HUES6 (cell line): ENCODE results near the gene NTHL1.
"Not testable (repeated sequence)": the region's sequence is repeated elsewhere in the genome, so short reads cannot be mapped to it uniquely, and the experiment has no call there.

ENCODE experiments used
- H3K27ac ChIP-seq: 2 replicates; pipeline ENCODE4 v1.7.0; 2013; ENCODE audit warnings: low read depth, mild to moderate bottlenecking, low read length, inconsistent platforms
- H3K27me3 ChIP-seq: 2 replicates; pipeline ENCODE4 v1.6.1; 2013; ENCODE audit warnings: low read length; ENCODE audit not compliant: control insufficient read depth, insufficient read depth
- H3K36me3 ChIP-seq: 2 replicates; pipeline ENCODE4 v1.6.1; 2013; ENCODE audit warnings: low read length; ENCODE audit not compliant: control insufficient read depth, insufficient read depth
- H3K4me1 ChIP-seq: 2 replicates; pipeline ENCODE4 v1.6.1; 2013; ENCODE audit warnings: low read length; ENCODE audit not compliant: control insufficient read depth, insufficient read depth
- H3K4me3 ChIP-seq: 2 replicates; pipeline ENCODE4 v1.5.1; 2013; ENCODE audit warnings: low read depth, low read length
- H3K9ac ChIP-seq: one replicate; pipeline ENCODE4 v1.6.1; 2013; ENCODE audit warnings: mild to moderate bottlenecking, low read length
- H3K9me3 ChIP-seq: 2 replicates; pipeline ENCODE4 v1.6.1; 2013; ENCODE audit warnings: low read depth, low read length; ENCODE audit not compliant: control insufficient read depth, insufficient read depth

NTHL1 gene

GRCh38 chr16:2024032-2024420 is 23.6 kb downstream of the NTHL1 start:
- Histone ChIP-seq H3K4me3 (peak overlapping the region; percentile 64; the same call in 1 of the 2 replicates), H3K27ac (no peak overlapping the region), H3K4me1 (peaks cover 17% of the 10 kb centered on the region), H3K9me3 (no peaks in the 10 kb centered on the region), H3K36me3 (no peaks in the 10 kb centered on the region), H3K27me3 (peaks cover 59% of the 10 kb centered on the region), H3K9ac (no peak overlapping the region)

GRCh38 chr16:2023092-2024031 is 24.3 kb downstream of the NTHL1 start:
- Histone ChIP-seq H3K4me1 (peaks cover 17% of the 10 kb centered on the region), H3K36me3 (no peaks in the 10 kb centered on the region), H3K27ac (no peak overlapping the region), H3K9me3 (no peaks in the 10 kb centered on the region), H3K9ac (peak overlapping the region; percentile 41), H3K4me3 (peak overlapping the region; percentile 64), H3K27me3 (peaks cover 64% of the 10 kb centered on the region)

- H3K27ac ChIP-seq, result no peak overlapping the region
- peak overlapping the region; percentile 41 for H3K9ac ChIP-seq
- no peaks in the 10 kb centered on the region for H3K9me3 ChIP-seq
- no peaks in the 10 kb centered on the region for H3K36me3 ChIP-seq
- H3K4me3 ChIP-seq, result peak overlapping the region; percentile 64
- H3K4me1 ChIP-seq, result peaks cover 17% of the 10 kb centered on the region
- H3K27me3 ChIP-seq, result peaks cover 62% of the 10 kb centered on the region
Observed at GRCh38 chr16:2022723-2023091, 24.9 kb downstream of the NTHL1 start.

GRCh38 chr16:2019921-2020831 is 27.5 kb downstream of the NTHL1 start:
- Histone ChIP-seq H3K4me1 (peaks cover 7% of the 10 kb centered on the region), H3K9ac (no peak overlapping the region), H3K36me3 (no peaks in the 10 kb centered on the region), H3K27me3 (peaks cover 53% of the 10 kb centered on the region), H3K9me3 (no peaks in the 10 kb centered on the region), H3K27ac (no peak overlapping the region), H3K4me3 (peak overlapping the region; percentile 57)

- Histone ChIP-seq H3K27me3 (peaks cover 53% of the 10 kb centered on the region), H3K27ac (no peak within 1 kb of the TSS), H3K4me1 (peaks cover 7% of the 10 kb centered on the region), H3K36me3 (no peaks in the 10 kb centered on the region), H3K9ac (no peak within 1 kb of the TSS), H3K4me3 (peak within 1 kb of the TSS; percentile 57), H3K9me3 (no peaks in the 10 kb centered on the region)
Observed at GRCh38 chr16:2019518-2019920, 28.1 kb downstream of the NTHL1 start, which contains the start of gene NPW. NPW (plus strand) TSS chr16:2019785.

- H3K27ac ChIP-seq, result no peak overlapping the region
- H3K9me3 ChIP-seq, result no peaks in the 10 kb centered on the region
- no peaks in the 10 kb centered on the region for H3K36me3 ChIP-seq
- no peak overlapping the region for H3K4me3 ChIP-seq
- no peaks in the 10 kb centered on the region for H3K4me1 ChIP-seq
- H3K9ac ChIP-seq, result no peak overlapping the region
- H3K27me3 ChIP-seq, result peaks cover 42% of the 10 kb centered on the region
Observed at GRCh38 chr16:2016407-2016922, 31.2 kb downstream of the NTHL1 start.

GRCh38 chr16:2015947-2016208 is 31.8 kb downstream of the NTHL1 start:
- H3K9ac ChIP-seq, result no peak overlapping the region
- no peaks in the 10 kb centered on the region for H3K36me3 ChIP-seq
- H3K27me3 ChIP-seq, result peaks cover 37% of the 10 kb centered on the region
- no peaks in the 10 kb centered on the region for H3K4me1 ChIP-seq
- H3K9me3 ChIP-seq, result no peaks in the 10 kb centered on the region
- H3K27ac ChIP-seq, result no peak overlapping the region
- H3K4me3 ChIP-seq, result no peak overlapping the region

- no peaks in the 10 kb centered on the region for H3K9me3 ChIP-seq
- H3K27me3 ChIP-seq, result peaks cover 31% of the 10 kb centered on the region
- peaks cover 3% of the 10 kb centered on the region for H3K4me1 ChIP-seq
- no peak overlapping the region for H3K4me3 ChIP-seq
- no peak overlapping the region for H3K9ac ChIP-seq
- no peak overlapping the region for H3K27ac ChIP-seq
- H3K36me3 ChIP-seq, result no peaks in the 10 kb centered on the region
Observed at GRCh38 chr16:2015117-2015946, 32.3 kb downstream of the NTHL1 start.

GRCh38 chr16:2013527-2013926 is 34.1 kb downstream of the NTHL1 start:
- Histone ChIP-seq H3K4me3 (no peak overlapping the region), H3K36me3 (no peaks in the 10 kb centered on the region), H3K4me1 (peaks cover 11% of the 10 kb centered on the region), H3K27ac (no peak overlapping the region), H3K9me3 (no peaks in the 10 kb centered on the region), H3K27me3 (peaks cover 13% of the 10 kb centered on the region), H3K9ac (no peak overlapping the region)

GRCh38 chr16:2011726-2012125 is 35.9 kb downstream of the NTHL1 start:
- not testable (repeated sequence) for H3K9ac ChIP-seq, H3K9me3 ChIP-seq, H3K27me3 ChIP-seq, H3K36me3 ChIP-seq, H3K4me3 ChIP-seq, H3K27ac ChIP-seq
- peaks cover 24% of the 10 kb centered on the region for H3K4me1 ChIP-seq
